HG03558 (cell line): ENCODE data around the gene ALDH16A1.

ENCODE experiments used
- ATAC-seq: cut with Tn5 transposase; IDR thresholded peaks from one replicate; pipeline ENCODE4 v1.9.1; 2021; ENCODE audit warnings: moderate number of reproducible peaks; ENCODE audit not compliant: unreplicated experiment; ENCODE audit errors: extremely low read depth

The ALDH16A1 gene

DNA sequence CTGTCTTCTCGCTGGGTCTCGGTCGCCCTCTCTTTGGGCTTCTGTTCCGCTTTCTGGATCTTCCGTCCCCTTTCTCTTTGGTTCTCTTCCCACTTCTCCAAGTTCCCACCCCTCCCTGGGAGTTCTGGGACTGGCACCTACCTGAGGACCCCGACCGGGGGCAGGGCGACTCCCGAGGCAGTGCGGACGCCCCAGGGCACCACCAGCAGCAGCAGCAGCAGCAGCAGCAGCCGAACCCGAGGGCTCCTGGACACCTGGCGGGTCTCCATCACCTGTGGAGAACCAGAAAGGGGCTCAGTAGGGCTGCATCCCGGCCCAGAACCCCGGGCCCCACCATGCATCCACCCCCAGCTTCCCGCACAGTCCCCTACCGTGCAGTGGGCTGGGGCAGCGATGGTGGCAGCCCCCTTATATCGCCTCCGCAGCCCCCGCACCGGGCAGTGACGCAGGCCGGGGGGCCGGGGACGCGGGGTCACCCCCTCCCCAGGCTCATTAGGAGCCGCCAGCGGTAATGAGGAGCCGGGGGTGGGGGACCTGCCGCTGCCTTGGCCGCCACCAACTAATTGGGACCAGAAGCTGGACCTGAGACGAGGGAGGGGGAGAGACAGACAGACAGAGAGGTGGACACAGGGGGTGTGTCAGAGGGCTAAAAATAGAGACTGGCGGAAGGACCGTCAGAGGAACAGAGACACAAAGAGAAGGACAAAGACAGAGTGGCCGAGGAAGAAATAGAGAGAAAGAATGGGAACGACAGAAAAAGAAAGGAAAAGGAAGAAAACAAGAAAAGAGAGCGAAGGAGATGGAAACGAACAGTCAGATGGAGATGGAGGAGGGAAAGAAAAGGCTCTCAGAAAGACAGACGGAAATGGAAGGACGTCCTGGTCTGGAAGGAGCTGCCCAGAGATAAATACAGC, 29.7 kb upstream of the ALDH16A1 start, which contains the start of gene PTH2:
TSS of gene PTH2 (minus strand) at position 371 of the 914 bp plus-strand sequence. CDS start at position 269, 102 bp downstream.
- no peak for ATAC-seq

DNA sequence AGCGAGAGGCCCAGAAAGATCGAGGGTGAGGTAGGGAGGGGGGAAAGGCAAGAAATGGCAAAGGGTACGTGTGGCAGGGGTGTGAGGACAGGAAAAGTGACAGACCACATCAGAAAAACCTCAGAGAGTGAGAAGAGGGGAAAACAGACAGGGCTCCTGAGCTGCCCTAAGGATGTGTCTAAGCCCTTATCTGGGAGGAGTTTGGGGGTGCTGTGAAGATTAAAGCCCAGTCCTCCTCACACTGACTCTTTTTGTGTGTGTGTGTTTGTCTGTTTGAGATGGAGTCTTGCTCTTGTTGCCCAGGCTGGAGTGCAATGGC, 29.1 kb upstream of the ALDH16A1 start:
- ATAC-seq, result no peak

DNA sequence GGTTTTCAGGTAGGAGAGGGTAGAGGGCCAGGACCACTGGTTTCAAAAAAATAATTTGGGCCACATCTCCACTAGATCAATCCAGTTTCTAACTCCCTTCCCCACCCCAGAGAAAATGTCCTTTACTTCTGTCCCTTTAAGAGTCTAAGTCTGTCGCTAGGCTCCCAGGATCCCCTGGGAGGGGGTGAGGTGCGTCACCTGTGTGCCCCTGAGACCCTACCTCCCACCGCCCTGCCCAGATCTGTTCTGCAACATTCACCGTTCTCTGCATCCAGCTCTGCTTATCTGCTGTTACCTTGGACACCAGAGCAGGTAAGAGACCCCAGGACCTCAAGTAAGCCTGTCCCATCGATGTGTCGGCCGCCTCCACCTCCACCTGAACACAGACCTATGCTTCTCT, 27.8 kb upstream of the ALDH16A1 start, which contains the start of gene GFY:
TSS of gene GFY (plus strand) at position 211 of the 400 bp plus-strand sequence. CDS start 1,043 bp downstream, outside the sequence.
- no peak for ATAC-seq

DNA sequence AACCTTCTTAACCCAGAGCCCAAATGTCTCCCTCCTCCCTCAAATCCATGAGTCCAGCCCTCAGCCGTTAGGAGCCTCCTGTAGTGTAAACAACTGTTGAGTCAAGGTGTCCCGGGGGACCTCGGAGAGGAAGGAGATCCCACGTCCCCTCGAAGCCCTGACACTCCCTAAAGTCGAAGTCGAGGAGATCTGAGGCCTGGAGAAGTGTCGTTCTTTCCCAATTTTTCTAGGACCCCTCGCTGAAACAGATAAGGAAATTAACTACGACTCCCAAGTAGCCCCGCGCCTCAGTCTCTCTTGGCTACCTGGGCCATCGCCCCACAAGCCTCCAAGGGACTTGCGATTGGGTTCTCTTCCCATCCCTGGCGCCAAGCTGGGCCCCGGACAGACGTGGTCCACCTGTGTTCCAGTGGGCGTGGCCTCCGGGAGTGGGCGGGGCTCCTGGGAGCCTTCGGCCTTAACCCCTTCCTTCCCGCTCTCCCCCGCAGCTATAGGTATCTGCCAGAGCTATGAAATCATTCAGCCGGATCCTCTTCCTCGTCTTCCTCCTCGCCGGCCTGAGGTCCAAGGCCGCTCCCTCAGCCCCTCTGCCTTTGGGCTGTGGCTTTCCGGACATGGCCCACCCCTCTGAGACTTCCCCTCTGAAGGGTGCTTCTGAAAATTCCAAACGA, 27.0 kb upstream of the ALDH16A1 start:
- no peak for ATAC-seq

DNA sequence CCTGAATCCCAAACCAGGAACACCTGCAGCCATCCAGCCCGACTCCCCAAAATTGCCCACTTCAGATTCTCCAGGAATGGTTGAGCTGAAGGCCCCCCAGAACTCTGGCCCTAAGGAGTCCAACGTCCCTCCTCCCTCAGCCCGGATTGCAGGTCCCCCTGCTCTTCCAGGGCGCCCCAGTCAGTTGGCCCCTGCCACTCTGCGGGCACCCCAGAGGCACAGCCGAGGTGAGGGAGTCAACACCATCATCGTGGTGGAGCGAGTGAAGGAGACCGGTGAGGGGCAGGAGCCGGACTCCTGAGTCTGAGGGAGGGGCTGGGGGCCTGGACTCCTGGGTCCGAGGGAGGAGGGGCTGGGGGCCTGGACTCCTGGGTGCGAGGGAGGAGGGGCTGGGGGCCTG, 25.7 kb upstream of the ALDH16A1 start:
- no peak for ATAC-seq

DNA sequence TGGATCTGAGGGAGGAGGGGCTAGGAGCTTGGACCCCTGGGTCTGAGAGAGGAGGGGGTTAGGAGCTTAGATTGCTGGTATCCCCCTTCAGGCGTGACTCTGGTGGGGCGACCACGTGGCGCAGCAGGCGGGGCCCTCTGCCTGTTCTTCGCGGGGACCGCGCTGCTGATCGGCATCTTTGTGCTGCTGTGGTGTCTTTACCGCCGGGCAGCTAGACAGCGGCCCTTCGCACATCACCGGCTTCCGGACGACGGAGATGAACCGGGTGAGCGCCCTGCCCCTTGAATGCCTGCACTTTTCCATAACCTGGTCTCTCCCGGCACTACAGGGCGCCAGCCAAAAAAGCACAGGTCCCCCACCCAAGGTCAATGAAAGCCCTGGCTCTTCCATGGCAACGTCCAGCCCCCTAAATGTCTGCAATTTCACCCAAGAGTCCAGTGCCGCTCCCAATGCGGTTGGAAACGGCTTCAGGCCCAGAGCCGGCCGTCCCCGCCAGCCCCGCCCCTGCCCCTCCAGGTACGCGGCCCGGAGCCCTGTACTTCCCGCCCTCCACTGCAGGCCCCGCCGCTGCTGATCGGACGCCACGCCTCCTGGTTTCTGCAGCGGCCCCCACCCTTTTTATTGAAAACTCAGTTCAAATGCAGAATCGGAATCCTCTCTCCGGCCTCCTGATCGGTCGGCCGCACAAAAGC, 25.0 kb upstream of the ALDH16A1 start:
- no peak for ATAC-seq

DNA sequence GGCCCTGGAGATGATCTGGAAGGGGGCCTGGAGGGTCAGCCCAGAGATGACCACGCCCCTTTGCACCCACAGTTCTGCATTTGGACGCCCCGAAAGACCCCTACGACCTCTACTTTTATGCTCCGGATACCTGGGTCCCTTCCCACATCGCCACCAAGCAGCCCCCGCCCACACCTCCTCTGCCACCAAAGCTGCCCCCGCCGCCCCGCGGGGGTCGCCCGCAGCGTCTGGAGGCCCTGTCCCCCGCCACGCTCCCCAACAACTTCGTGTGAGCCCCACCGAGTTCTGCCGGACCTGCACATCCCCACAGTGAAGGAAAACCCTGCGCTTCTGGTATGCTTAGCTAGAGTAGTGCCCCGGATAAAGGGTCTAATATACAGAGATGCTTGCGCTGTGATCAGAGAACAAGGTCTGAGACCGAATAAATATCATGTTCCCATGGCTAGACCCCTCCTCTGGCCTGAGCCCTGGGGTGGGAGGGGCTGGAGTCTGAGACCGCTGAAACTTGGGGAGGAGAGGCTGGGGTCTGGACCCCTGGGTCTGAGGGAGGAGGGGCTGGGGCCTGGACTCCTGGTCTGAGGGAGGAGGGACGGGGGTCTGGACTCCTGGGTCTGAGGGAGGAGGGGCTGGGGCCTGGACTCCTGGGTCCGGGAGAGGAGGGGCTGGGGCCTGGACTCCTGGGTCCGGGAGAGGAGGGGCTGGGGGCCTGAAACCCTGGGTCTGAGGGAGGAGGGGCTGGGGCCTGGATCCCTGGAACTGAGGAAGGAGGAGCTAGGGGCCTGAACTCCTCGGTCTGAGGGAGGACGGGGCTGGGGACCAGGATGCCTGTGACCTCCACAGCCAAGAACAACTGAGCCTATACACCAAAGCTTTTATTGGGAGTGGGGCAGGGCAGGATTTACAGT, 24.2 kb upstream of the ALDH16A1 start:
- no peak for ATAC-seq

DNA sequence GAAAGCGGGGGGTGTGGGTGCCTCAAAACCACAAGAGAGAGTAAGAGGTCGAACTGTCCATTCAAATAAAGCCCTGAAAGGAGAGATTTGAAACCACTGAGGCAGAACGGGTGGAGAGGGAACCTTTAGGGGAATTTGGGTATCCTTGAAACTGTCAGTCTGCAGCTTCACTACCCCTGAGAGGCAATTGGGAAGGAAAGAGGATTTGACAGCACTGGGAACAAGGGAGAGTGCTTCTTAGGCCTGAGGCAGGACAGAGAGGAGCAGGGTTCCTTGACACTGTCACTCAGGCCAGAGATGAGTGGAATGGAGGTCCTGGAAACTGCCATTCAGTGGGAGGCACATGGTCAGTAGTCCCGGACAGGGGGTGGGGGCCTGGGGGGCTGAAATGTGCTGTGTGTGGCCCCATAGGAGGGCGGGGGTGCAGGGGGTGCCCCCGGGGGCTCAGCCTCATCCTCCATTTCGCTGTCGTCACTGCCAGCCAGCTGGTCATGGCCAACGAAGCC, 22.8 kb upstream of the ALDH16A1 start:
- no peak for ATAC-seq

DNA sequence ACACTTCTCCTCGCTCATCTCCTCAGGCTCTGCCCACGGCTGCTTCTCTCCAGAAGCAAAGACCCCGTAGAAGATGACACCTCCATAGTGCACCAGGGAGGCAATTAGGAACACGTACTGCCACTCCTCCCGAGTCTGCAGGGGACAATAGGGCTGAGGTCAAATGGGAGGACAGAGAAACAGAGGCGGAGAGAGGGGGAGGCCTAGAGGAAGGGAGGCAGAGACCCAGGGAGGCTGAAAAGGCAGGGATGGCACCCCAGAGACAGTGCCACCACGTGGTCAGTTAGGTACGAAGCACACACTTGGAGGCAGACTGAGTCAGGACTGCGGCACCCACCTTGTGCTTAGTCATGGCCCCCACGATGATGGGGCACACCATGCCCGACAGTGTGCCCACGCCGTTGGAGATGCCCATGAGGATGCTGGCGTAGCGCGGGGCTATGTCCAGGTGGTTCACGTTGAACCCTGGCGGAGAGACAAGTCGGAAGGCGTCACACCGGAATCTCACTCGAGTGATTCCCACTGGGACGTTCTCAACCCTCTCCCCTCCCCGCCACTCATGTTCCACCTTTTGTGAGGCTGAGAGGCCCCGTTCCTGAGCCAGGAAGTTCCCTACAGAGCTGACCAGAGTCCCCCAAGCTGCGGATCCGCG, 22.2 kb upstream of the ALDH16A1 start:
- ATAC-seq, result no peak

DNA sequence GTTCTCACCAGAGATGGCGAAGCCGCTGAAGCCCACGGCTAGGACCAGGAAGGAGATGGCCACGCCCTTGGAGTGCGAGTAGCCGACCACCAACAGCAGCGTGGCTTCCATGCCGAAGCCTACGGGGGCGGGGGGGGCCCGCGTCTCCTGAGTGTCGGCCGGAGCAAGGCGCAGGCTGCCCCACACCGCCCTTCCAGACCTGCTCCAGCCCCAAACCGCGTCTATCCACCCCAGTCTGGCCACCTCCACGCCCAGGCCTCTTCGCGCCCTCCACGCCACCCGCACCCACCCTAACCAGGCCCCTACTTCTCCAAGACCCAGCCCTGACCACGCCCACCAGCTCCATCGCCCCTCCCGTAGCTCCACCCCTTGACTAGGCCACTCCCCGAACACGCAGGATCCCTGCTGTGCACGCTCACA, 21.7 kb upstream of the ALDH16A1 start:
- no peak for ATAC-seq

DNA sequence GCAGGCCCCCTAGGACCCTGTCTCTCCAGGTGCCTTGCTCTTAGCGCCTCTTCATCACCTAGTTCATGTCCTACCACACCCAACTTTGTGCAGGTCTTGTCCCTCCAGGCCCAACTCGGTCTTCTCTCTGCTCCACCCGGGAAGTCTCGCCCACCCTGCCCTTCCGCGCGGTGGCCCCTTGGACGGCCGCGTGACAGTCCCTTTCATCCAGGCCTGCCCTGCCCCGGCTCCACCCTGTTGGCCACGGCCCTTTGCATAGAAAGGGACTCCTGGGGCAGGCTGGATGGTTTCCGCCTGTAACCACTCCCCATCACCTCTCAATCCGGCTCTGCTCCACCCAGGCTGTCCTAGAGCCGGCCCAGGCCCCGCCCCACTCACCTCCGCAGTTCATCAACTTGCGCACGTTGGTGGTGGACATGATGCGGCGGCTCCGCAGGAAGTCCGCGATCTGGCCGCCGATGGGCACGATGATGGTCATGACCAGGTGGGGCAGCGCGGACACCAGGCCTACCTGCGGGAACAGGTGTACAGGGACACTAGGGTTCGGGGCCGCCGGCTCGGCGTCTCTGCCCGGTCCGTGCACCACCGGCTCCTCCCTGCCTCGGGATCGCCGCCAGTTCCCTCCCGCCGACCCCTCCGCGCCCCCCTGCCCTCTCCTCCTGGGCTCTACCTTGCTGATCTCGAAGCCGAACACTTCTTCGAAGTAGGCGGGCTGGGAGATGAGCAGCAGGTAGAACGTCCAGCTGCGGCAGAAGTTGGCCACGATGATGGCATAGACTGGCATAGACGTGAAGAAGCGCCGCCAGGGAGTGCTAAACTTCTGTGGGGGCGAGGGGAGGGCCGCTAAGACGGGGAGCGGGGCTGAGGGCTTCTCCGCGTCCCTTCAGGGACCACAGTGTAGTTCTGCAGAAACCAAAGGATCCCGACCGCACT, 20.6 kb upstream of the ALDH16A1 start:
- ATAC-seq, result no peak

DNA sequence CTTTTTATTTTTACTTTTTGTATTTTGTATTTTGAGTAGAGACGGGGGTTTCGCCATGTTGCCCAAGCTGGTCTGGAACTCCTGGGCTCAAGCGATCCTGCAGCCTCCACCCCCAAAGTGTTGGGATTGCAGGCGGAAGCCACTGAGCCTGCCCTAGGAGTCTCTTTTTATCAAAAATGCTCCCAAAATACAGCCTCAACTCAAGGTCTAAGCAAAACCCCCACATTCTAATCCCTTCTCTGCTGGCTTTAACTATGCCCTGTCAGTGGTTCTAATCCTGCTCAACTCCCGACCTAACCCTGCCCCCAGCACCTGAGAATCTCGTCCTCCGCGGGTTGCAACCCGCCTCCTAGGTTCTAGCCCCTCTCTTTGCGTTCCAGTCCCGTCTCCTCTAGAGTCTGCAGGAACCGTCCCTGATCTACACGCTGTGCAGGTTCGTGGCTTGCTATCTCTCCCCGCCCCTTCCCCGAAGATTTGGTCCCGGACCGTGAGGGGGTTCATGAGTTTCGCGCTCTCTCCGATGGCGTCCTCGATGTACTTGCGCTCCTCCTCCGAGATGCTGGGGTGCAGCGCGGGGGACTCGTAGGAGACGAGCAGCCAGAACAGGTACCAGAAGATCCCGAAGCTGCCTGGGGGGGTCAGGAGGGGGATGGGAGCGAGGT, 19.7 kb upstream of the ALDH16A1 start:
- ATAC-seq, result no peak

DNA sequence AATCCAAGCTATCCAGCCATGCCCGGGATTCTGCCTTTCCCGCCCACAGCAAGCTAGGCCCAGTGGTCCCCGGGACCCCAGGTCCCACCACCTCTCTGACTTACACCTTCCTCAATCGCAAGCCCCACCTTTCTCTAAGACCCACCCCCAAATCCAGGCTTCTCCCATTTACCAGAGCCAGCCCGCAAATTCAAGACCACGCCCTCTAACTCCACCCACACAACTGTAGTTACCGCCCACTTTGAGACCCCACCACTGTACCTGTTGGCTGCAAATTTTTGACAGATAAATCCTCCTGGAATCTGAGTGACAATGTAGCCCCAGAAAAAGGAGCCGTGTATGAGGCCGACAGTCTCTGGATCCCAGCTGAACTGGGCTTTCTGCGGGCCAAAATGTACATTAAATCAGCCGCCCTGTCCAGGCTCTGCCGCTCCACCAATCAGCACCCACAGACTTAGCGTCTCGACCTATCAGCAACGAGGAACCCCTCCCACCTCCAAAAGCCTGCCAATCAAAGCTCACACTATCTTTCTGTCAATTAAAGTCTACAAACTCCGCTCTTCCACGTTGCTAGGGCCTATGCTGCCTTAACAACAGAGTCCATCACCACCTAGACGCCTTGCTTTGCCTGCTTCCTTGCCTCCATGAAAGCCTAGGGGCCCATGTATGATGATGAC, 18.0 kb upstream of the ALDH16A1 start:
- no peak for ATAC-seq

DNA sequence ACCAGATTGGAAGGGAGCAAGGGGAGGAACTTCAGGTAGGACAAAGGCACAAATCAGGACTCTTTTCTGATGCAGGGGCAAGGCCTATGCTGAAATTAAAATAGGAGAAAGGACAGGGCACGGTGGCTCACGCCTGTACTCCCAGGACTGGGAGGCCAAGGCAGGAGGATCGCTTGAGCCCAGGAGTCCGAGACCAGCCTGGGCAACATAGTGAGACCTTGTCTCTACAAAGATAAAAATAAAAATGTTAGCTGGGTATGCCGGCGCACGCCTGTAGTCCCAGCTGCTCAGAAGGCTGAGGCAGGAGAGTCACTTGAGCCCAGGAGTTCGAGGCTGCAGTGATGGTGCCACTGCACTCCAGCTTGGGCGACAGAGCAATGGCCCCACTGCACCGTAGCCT, 17.4 kb upstream of the ALDH16A1 start:
- no peak for ATAC-seq

DNA sequence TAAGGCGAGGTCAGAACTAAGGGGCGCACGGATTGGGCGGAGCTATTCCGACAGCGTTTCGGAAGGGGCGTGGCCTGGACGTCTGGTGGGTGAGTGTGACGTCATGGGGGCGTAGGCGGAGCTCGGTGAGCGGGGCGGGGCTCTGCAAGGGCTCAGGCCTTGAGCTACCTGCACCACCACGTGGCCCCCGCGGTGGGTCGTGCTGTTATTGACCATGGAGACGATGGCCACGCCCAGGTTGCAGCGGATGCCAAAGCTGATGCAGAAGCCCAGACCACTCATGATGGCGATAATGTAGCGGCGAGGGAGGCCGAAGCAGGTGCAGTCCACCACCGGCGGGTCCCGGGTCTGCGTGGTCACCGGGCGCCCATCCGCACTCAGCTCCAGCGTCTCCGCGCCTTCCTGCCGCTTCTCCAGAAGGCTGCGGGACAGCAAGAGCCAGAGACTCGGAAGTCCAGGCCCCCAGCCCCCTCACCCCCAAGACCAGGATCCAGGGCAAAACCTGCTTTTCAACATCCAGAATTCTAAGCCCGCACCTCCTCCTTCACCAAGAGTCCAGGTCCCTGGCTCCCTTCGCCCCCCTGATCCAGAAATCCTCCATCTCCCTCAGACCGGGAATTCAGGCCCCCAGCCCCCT, 16.5 kb upstream of the ALDH16A1 start:
- no peak for ATAC-seq

DNA sequence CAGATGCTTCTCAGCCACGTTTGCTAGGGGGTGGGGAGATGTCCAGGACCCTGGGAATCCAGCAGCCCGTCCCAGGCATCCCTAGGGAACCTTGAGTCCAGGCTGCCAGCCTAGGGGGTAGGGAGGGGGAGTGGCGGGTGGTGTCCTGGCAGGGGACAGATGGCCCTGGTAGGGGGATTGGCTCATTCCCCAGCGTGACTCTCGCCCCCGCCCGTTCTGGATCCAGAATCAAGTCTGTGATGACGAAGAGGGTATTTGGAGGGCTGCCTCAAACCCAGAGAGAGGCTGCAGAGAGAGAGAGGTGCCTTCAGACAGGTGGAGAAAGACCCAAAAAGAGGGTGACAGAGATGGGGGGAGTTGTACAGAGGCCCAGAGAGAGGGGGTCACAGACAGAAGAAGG, 15.8 kb upstream of the ALDH16A1 start:
- no peak for ATAC-seq

DNA sequence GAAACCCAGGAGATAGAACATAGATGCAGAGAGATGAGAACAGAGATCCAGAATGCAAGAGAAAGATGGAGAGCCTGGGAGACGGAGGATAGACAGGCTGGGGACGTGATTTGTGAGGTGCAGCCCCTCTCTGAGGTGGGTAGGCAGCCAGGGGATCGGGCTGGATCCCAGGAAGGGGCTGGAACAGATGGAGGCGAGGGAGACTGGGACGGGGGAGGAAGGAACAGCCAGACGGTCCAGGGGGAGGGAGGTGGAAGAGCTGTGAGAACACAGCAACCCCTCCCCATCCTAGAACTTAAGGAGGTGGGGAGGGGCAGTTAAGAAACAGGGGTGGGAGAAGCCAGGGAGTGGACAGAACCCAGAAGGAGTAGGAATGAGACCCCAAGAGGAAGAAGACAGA, 14.8 kb upstream of the ALDH16A1 start:
- no peak for ATAC-seq
